Measurements from ENCODE around the gene MCU.
"Not testable (repeated sequence)": the region's sequence is repeated elsewhere in the genome, so short reads cannot be mapped to it uniquely, and the experiment has no call there.

MCU gene

DNA sequence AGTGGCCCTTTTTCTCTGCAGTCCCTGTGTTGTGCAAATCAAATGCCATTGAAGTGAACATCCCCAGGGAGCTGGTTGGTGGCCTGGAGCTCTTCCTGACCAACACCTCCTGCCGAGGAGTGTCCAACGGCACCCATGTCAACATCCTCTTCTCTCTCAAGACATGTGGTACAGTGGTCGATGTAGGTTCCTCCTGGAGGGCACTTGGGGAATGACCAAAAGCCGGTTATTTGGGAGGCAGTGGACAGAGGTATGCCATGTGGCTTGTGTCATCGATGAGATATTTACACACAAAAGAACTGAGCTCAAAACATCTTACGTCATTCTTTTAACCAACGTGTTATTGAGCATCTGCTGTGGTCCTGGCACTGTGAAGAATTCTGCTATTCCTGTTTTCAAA lies 221.3 kb downstream of the MCU start:
- no peak for DNase-seq

DNA sequence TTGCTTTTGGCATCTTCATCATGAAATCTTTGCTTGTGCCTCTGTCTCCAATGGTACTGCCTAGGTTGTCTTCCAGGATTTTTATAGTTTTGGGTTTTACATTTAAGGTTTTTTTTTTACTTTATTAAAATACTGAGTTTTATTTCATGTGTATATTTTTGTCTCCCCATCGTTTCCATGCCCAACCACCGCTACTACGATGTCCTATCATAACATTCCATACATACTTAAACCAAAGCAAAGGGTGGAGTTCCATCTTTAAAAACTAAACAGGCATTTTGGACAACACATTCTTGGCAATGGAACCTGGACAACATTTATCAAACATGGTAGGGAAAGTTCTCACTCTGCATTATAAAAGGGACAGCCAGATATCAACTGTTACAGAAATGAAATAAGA lies 225.3 kb downstream of the MCU start:
- DNase-seq = not testable (repeated sequence)

DNA sequence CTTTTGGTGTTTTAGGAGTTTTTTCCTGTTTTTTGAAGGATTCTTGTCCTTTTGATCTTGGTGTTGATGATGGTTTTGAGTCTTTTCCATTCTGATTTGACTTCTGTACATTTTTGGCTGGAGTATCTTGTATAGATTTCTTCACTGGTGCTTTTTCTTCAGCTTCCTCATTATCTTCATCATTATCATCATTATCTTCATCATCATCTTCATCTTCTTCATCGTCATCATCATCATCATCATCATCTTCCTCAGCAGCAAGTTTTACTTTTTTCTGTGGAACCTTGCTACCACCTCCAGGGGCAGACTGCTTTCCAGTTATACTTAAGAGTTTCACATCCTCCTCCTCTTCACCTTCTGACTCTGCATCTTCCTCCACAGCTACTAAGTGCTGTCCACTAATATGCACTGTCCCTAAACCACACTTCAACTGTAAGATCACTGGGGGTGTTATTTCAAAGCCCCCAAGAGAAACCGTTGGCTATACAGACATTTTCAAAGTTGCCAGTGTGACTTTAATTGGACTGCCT lies 225.9 kb downstream of the MCU start:
- DNase-seq = not testable (repeated sequence)

DNA sequence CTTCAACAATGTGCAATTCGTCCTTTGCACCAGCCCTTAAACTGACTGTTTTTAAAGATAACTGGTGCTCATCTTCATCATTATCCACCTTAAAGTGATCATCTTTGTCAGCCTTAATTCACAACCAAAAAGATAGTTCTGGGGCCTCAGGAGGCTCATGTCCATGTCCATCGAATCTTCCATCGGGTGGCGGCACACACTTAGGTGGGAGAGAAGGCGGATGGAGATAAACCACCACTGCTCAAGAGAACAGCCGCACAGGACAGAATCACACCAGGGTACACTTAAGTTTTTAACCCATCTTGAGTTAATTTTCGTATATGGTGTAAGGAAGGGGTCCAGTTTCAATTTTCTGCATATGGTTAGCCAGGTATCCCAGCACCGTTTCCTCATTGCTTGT lies 226.4 kb downstream of the MCU start:
- DNase-seq = no peak

DNA sequence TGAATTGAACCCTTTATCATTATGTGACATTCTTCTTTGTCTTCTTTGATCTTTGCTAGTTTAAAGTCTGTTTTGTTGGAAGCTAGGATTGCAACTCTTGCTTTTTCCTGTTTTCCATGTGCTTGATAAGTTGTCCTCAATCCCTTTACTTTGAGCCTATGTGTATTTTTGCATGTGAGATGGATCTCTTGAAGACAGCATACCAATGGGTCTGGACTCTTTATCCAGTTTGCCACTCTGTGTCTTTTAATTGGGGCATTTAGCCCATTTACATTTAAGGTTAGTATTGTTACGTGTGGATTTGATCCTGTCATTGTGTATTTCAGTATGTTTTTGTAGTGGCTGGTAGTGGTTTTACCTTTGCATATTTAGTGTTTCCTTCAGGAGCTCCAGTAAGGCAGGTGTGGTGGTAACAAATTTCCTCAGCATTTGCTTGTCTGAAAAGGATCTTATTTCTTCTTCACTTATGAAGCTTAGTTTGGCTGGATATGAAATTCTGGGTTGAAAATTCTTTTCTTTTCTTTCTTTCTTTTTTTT lies 229.3 kb downstream of the MCU start:
- DNase-seq = not testable (repeated sequence)

DNA sequence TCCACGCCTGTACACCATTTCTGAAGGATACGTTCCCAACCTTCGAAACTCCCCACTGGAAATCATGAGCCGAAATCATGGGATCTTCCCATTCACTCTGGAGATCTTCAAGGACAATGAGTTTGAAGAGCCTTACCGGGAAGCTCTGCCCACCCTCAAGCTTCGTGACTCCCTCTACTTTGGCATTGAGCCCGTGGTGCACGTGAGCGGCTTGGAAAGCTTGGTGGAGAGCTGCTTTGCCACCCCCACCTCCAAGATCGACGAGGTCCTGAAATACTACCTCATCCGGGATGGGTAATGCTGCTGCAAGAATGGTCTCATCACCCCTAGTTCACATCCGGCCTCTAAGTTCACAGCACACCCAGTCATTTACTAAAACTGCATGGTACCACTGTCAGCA lies 232.4 kb downstream of the MCU start:
- DNase-seq = no peak

GRCh38 chr10:72925951-72926465 lies 234.1 kb downstream of the MCU start:
- DNase-seq = no peak

DNA sequence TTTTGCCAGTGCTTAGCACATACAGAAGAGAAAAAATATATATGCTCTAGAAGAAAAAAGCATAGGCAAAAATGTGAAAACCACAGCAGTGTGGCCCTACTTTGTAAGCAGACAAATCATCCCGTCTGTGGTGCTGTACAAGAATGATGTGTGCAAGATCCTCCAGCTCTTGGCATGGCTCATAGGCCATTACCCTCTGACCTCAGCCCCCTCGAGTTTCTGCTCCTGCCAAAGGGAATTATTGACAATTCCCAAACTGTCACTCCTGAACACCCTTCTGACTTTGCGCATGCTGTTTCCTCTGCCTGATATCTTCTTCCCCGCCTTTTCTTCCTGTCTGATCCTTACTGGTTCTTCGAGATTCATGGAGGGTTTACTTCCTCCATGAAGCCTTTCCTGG lies 235.5 kb downstream of the MCU start:
- no peak for DNase-seq

GRCh38 chr10:72928798-72929197 lies 236.9 kb downstream of the MCU start:
- DNase-seq = no peak

GRCh38 chr10:72930276-72930675 lies 238.3 kb downstream of the MCU start:
- DNase-seq = no peak

GRCh38 chr10:72932259-72933015 lies 240.5 kb downstream of the MCU start:
- DNase-seq = no peak

DNA sequence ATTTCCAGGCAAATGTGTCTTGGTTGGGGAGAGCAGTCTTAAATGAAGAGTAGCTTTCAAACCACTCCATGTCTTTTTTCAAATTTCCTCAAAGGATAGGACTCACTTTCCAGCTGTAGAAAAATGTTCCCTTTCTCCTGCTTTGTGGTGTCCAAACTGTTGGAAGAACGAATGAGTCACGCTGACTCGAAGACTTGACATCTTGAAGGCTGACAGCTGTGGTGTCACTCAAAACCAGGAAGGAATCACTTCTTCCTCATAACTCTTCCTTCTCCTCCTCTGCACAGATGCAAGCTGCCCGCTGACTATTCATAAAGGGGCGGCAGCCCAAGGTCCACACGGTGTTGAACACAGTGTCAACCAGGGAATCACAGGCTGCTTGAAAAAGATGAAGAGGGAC lies 243.4 kb downstream of the MCU start:
- DNase-seq = no peak

All from GF-D8 (cell line).